Astrocyte (in vitro differentiated cells and primary cell): ENCODE measurements around the gene FAM234A. TPM values are rescaled to one million over a fixed set of nuclear protein-coding genes. Genes with fewer than 3 reads are reported as not detected.
A peak's percentile ranks its signal among the peaks of the same experiment; 100 is the strongest.

ENCODE experiments used
- DNase-seq: peaks from one replicate; pipeline ENCODE4 v3.0.0-alpha.2; 2010; ENCODE audit warnings: low read depth
- FAIRE-seq: peaks from 2 replicates; lab custom pipeline; 2011; peaks lifted over from hg19 to GRCh38; lab: Jason Lieb, UNC
- H2AFZ ChIP-seq: 2 replicates; pipeline ENCODE4 v1.6.0; 2012; ENCODE audit warnings: low read depth, low read length, inconsistent platforms
- H3K27ac ChIP-seq: 2 replicates; pipeline ENCODE4 v1.5.1; 2011; ENCODE audit warnings: low read depth, low read length, inconsistent platforms
- H3K27me3 ChIP-seq: 2 replicates; pipeline ENCODE4 v1.6.0; 2011; ENCODE audit warnings: low read length, inconsistent platforms; ENCODE audit not compliant: insufficient read depth
- H3K36me3 ChIP-seq: 2 replicates; pipeline ENCODE4 v1.5.1; 2011; ENCODE audit warnings: low read length, inconsistent platforms; ENCODE audit not compliant: insufficient read depth
- H3K4me1 ChIP-seq: 2 replicates; pipeline ENCODE4 v1.5.1; 2011; ENCODE audit warnings: low read length, inconsistent platforms; ENCODE audit not compliant: insufficient read depth
- H3K4me2 ChIP-seq: 2 replicates; pipeline ENCODE4 v1.6.0; 2012; ENCODE audit warnings: low read length, inconsistent platforms
- H3K4me3 ChIP-seq: 2 replicates; pipeline ENCODE4 v1.5.1; 2011; ENCODE audit warnings: low read depth, mild to moderate bottlenecking, low read length, inconsistent platforms; ENCODE audit not compliant: insufficient read depth
- H3K79me2 ChIP-seq: 2 replicates; pipeline ENCODE4 v1.6.0; 2012; ENCODE audit warnings: mild to moderate bottlenecking, low read length, inconsistent platforms; ENCODE audit not compliant: insufficient read depth
- H3K9ac ChIP-seq: 2 replicates; pipeline ENCODE4 v1.6.0; 2012; ENCODE audit warnings: mild to moderate bottlenecking, low read length, inconsistent platforms
- H3K9me3 ChIP-seq: 2 replicates; pipeline ENCODE4 v1.5.1; 2012; ENCODE audit warnings: low read depth, mild to moderate bottlenecking, low read length, inconsistent platforms; ENCODE audit not compliant: insufficient read depth
- H4K20me1 ChIP-seq: 2 replicates; pipeline ENCODE4 v1.6.0; 2012; ENCODE audit warnings: low read length, inconsistent platforms; ENCODE audit not compliant: insufficient read depth
- H3K27ac Mint-ChIP-seq: one replicate; pipeline ENCODE4 v1.8.0; 2021; ENCODE audit warnings: mild to moderate bottlenecking, mixed read lengths; ENCODE audit not compliant: unreplicated experiment
- H3K27me3 Mint-ChIP-seq: one replicate; pipeline ENCODE4 v1.8.0; 2021; ENCODE audit warnings: low read depth, mixed read lengths; ENCODE audit not compliant: unreplicated experiment
- H3K36me3 Mint-ChIP-seq: one replicate; pipeline ENCODE4 v1.8.0; 2021; ENCODE audit warnings: low read depth, mixed read lengths; ENCODE audit not compliant: unreplicated experiment
- H3K4me1 Mint-ChIP-seq: one replicate; pipeline ENCODE4 v1.8.0; 2021; ENCODE audit warnings: low read depth, mixed read lengths; ENCODE audit not compliant: unreplicated experiment
- H3K4me3 Mint-ChIP-seq: one replicate; pipeline ENCODE4 v1.8.0; 2021; ENCODE audit warnings: mild to moderate bottlenecking, moderate library complexity, mixed read lengths; ENCODE audit not compliant: unreplicated experiment
- H3K9me3 Mint-ChIP-seq: one replicate; pipeline ENCODE4 v1.8.0; 2021; ENCODE audit warnings: mild to moderate bottlenecking, mixed read lengths; ENCODE audit not compliant: unreplicated experiment
- EZH2 ChIP-seq: IDR thresholded peaks from 2 replicates; pipeline ENCODE4 v1.6.1; 2012; ENCODE audit warnings: mild to moderate bottlenecking, low read length, inconsistent platforms; ENCODE audit not compliant: insufficient read depth
- total RNA-seq: library from RNA; stranded (reverse); gene quantifications from 2 replicates; pipeline ENCODE4 v1.2.1, GENCODE V29; 2021
- TF ChIP-seq, protein P1 (sequence below): IDR thresholded peaks from 2 replicates; pipeline ENCODE4 v1.5.1; 2011; ENCODE audit warnings: low read depth, mild to moderate bottlenecking, inconsistent platforms, low read length, moderate library complexity; ENCODE audit not compliant: insufficient read depth

FAM234A gene
- total RNA-seq, 1 donor from 2014 or later = 70.8 TPM

DNA sequence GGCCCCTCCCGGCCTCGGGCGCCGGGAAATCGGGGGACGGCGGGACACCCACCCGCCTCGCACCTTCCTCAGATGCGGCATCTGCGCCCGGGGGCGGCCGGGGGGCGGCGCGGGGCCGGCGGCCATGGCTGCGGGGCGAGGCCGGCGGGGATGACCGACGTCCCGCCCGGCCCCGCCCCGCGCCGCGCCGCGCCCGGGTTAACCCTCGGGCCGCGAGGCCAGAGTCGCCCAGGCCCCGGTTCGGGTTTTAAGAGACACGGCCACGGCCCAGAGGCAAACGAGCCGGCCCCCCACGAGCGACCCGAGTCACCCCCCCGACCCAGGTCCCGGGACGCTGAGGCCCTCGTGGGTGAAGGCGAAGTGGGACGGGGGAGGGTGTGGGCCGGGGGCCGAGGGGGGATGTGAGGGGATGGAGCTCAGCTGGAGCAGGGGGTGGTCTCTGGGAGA lies 41.2 kb downstream of the FAM234A start, which contains the start of gene RGS11:
Gene RGS11, minus strand, starts transcription at position 159 of the 447 bp plus-strand sequence. Its CDS starts 33 bp downstream, at position 126.
- peaks cover 4% of the 10 kb centered on the region for H4K20me1 ChIP-seq
- H3K4me3 Mint-ChIP-seq = peak within 1 kb of the TSS; percentile 77
- H3K27me3 Mint-ChIP-seq = peaks cover 18% of the 10 kb centered on the region
- no peaks in the 10 kb centered on the region for H3K4me1 Mint-ChIP-seq
- no peak within 1 kb of the TSS for H3K27ac ChIP-seq
- H3K4me3 ChIP-seq = no peak within 1 kb of the TSS
- no peaks in the 10 kb centered on the region for H3K9me3 ChIP-seq
- peaks cover 5% of the 10 kb centered on the region for H3K27me3 ChIP-seq
- no peak within 1 kb of the TSS for H3K27ac Mint-ChIP-seq
- H3K36me3 Mint-ChIP-seq = no peaks in the 10 kb centered on the region
- DNase-seq = no peak
- no peaks in the 10 kb centered on the region for H3K36me3 ChIP-seq
- H3K9me3 Mint-ChIP-seq = no peaks in the 10 kb centered on the region
- H2AFZ ChIP-seq = peak within 1 kb of the TSS; percentile 52
- H3K79me2 ChIP-seq = no peaks in the 10 kb centered on the region
- FAIRE-seq = no peak
- no peak within 1 kb of the TSS for H3K9ac ChIP-seq
- no peak for TF ChIP-seq EZH2
- TF ChIP-seq, protein P1, sequence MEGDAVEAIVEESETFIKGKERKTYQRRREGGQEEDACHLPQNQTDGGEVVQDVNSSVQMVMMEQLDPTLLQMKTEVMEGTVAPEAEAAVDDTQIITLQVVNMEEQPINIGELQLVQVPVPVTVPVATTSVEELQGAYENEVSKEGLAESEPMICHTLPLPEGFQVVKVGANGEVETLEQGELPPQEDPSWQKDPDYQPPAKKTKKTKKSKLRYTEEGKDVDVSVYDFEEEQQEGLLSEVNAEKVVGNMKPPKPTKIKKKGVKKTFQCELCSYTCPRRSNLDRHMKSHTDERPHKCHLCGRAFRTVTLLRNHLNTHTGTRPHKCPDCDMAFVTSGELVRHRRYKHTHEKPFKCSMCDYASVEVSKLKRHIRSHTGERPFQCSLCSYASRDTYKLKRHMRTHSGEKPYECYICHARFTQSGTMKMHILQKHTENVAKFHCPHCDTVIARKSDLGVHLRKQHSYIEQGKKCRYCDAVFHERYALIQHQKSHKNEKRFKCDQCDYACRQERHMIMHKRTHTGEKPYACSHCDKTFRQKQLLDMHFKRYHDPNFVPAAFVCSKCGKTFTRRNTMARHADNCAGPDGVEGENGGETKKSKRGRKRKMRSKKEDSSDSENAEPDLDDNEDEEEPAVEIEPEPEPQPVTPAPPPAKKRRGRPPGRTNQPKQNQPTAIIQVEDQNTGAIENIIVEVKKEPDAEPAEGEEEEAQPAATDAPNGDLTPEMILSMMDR = no peak
- H3K4me1 ChIP-seq = peaks cover 4% of the 10 kb centered on the region
- H3K4me2 ChIP-seq = peak within 1 kb of the TSS; percentile 76

DNA sequence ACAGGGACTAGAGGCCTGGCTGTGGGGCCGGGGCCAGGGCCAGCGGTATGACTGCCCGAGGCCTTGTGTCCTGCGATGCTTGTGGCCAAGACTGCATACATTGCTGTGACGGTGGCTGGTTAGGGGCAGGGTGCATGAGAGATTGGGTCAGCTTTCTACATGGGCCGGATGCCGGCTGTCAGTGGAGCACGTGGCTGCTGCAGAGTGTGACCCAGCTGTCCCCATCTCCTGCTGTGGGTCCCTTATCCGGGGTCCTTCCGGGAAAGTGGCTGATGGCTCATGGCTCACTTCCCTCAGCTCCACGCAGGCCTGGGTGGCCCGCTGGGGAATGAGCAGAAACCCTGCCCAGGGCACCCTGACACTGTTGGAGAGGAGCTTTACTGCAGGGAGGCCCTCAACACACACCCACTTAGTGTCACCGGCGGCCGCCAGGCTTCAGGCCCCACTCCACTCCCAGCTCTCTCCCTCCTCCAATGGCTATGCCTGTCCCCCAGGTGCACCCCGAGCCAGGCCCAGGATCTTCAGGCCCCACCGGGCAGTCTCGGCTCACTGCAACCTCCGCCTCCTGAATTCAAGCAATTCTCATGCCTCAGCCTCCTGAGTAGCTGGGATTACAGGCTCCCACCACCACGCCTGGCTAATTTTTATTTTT lies 41.9 kb downstream of the FAM234A start:
- peaks cover 4% of the 10 kb centered on the region for H4K20me1 ChIP-seq
- Mint-ChIP-seq H3K4me1 (no peaks in the 10 kb centered on the region), H3K4me3 (peak overlapping the region; percentile 77), H3K36me3 (no peaks in the 10 kb centered on the region), H3K27me3 (peaks cover 18% of the 10 kb centered on the region), H3K27ac (no peak overlapping the region), H3K9me3 (no peaks in the 10 kb centered on the region)
- no peaks in the 10 kb centered on the region for H3K79me2 ChIP-seq
- H3K9me3 ChIP-seq = no peaks in the 10 kb centered on the region
- H3K27ac ChIP-seq = no peak overlapping the region
- peaks cover 4% of the 10 kb centered on the region for H3K4me1 ChIP-seq
- H3K9ac ChIP-seq = no peak overlapping the region
- TF ChIP-seq EZH2 = no peak
- TF ChIP-seq, protein P1 = no peak
- H3K27me3 ChIP-seq = peaks cover 7% of the 10 kb centered on the region
- DNase-seq = no peak
- FAIRE-seq = no peak
- no peak overlapping the region for H3K4me2 ChIP-seq
- no peak overlapping the region for H3K4me3 ChIP-seq
- H2AFZ ChIP-seq = no peak overlapping the region
- no peaks in the 10 kb centered on the region for H3K36me3 ChIP-seq

DNA sequence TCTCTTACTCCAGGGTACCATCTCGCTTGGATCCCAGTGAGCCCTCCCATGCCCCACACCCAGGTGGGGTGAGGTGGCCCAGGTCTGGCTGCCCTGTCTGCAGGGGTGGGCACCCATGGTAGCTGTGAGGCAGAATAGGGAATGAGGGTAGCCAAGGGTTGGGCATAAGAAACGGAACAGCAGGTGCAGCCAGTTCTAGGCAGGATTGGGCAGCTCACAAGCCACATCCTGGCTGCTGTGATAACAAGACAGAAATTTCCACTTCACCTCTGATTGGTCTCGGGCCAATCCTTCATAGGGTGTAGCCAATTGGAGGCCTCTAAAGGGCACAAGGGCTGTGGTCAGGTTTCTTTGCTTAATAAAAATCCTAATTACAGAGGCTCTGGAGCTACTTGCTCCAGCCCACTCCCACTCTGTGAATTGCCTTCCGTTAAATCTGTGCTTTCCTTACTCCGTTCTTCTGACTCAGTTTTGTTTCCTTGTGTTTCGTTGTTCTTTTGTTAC lies 44.3 kb downstream of the FAM234A start:
- H3K27me3 Mint-ChIP-seq = peaks cover 13% of the 10 kb centered on the region
- Histone ChIP-seq H3K36me3 (no peaks in the 10 kb centered on the region), H3K4me1 (peaks cover 4% of the 10 kb centered on the region), H2AFZ (no peak overlapping the region), H3K9ac (no peak overlapping the region), H3K4me2 (no peak overlapping the region), H3K27ac (no peak overlapping the region), H3K27me3 (peaks cover 7% of the 10 kb centered on the region), H3K9me3 (no peaks in the 10 kb centered on the region), H4K20me1 (peaks cover 4% of the 10 kb centered on the region), H3K4me3 (no peak overlapping the region), H3K79me2 (no peaks in the 10 kb centered on the region)
- FAIRE-seq = no peak
- TF ChIP-seq, protein P1 = no peak
- TF ChIP-seq EZH2 = no peak
- DNase-seq = peak; percentile 29
- no peaks in the 10 kb centered on the region for H3K9me3 Mint-ChIP-seq
- peak overlapping the region; percentile 21 for H3K4me3 Mint-ChIP-seq
- H3K36me3 Mint-ChIP-seq = no peaks in the 10 kb centered on the region
- no peak overlapping the region for H3K27ac Mint-ChIP-seq
- H3K4me1 Mint-ChIP-seq = no peaks in the 10 kb centered on the region
